Testis (tissue), 3 donors: Measurements from ENCODE around the gene SMYD3. TPM values are rescaled to one million over a fixed set of nuclear protein-coding genes. Genes with fewer than 3 reads are reported as not detected.

Experiments used
- DNase-seq: peaks from one replicate; pipeline ENCODE4 v3.0.0-alpha.2; 2019
- H3K27ac ChIP-seq, 2 donors: fragments of 200-600 bp; sonication (generic); one replicate each; pipeline ENCODE4 v1.5.1; 2019
- H3K27me3 ChIP-seq: fragments of 200-600 bp; sonication (generic); one replicate; pipeline ENCODE4 v1.5.1; 2019
- H3K36me3 ChIP-seq: fragments of 200-600 bp; sonication (generic); one replicate; pipeline ENCODE4 v1.5.1; 2017; ENCODE audit warnings: low read depth; ENCODE audit errors: missing control alignments
- H3K4me1 ChIP-seq: fragments of 200-600 bp; sonication (generic); one replicate; pipeline ENCODE4 v1.5.1; 2019
- H3K4me3 ChIP-seq, 2 donors: fragments of 200-600 bp; sonication (generic); one replicate each; pipeline ENCODE4 v1.5.1; 2017 to 2019
- H3K9me3 ChIP-seq: fragments of 200-600 bp; sonication (generic); one replicate; pipeline ENCODE4 v1.5.1; 2017
- CTCF ChIP-seq, 3 experiments: fragments of 450-650 bp in 2 of 3; fragments of 200-600 bp in 1 of 3; sonication (generic) in 1 of 3; IDR thresholded peaks; one replicate each; pipeline ENCODE4 v1.5.1; 2016 to 2019; ENCODE audit warnings: antibody characterized with exemption in 3 of 3, mild to moderate bottlenecking in 2 of 3, moderate library complexity in 1 of 3
- POLR2A ChIP-seq: fragments of 450-650 bp; IDR thresholded peaks from one replicate; pipeline ENCODE4 v1.6.1; 2017; ENCODE audit warnings: antibody characterized with exemption, mild to moderate bottlenecking, moderate library complexity
- WGBS, 2 donors: methylation state at CpG; one replicate each; pipeline ENCODE4 v1.1.5; 2018; 5-methylcytosine and 5-hydroxymethylcytosine counted together
- intact Hi-C: fragments of 100-400 bp; cut with DNase I; formaldehyde crosslinking; loops from one replicate; pipeline ENCODE4 v1.15.1; 2023; ENCODE audit warnings: low total_unique reads
- polyA plus RNA-seq: library from polyadenylated mRNA; stranded (reverse); fragments of 350-450 nt; fragmentation: Illumina TruSeq; extraction: RNeasy Lipid Tissue Mini Kit (QIAGEN cat#74804); gene quantifications from one replicate; pipeline ENCODE4 v1.2.3, GENCODE V29; 2014; ENCODE audit warnings: low read depth, low replicate concordance; ENCODE audit not compliant: insufficient read depth
- total RNA-seq, 2 donors: library from RNA; depleted of rRNA; stranded (reverse); fragments of >200 nt; gene quantifications; one replicate each; pipeline ENCODE4 v1.2.3, GENCODE V29; 2016

The SMYD3 gene
- total and polyA plus RNA-seq, 3 donors from 2014 or later: 23.0 to 38.8 (median 38.7) TPM

GRCh38 chr1:246420300-246420699 lies 86.8 kb downstream of the SMYD3 start:
- intact Hi-C loops: no loop called here

GRCh38 chr1:246418565-246419312 lies 88.3 kb downstream of the SMYD3 start:
- WGBS, 2 donors: 86 to 91% methylated on average over 19 of the region's 19 CpGs
- intact Hi-C loops: no loop called here
- Histone ChIP-seq H3K27me3 (no peaks in the 10 kb centered on the region), H3K9me3 (no peaks in the 10 kb centered on the region), H3K4me3 (no peak overlapping the region), H3K27ac (no peak overlapping the region), H3K4me1 (no peaks in the 10 kb centered on the region), H3K36me3 (no peaks in the 10 kb centered on the region)
- TF ChIP-seq POLR2A: no peak
- no peak for TF ChIP-seq CTCF (IDR thresholded peaks at IDR 0.05)
- DNase-seq: no peak

More at GRCh38 chr1:246420300-246420699, 86.8 kb downstream of the SMYD3 start:
- H3K9me3 ChIP-seq: no peaks in the 10 kb centered on the region
- DNase-seq: no peak
- no peaks in the 10 kb centered on the region for H3K36me3 ChIP-seq
- H3K27ac ChIP-seq: no peak overlapping the region
- H3K4me3 ChIP-seq: no peak overlapping the region
- WGBS, 2 donors: 79 to 80% methylated on average over 3 of the region's 3 CpGs
- no peak for TF ChIP-seq CTCF (IDR thresholded peaks at IDR 0.05)
- TF ChIP-seq POLR2A: no peak
- H3K4me1 ChIP-seq: no peaks in the 10 kb centered on the region
- no peaks in the 10 kb centered on the region for H3K27me3 ChIP-seq

DNA sequence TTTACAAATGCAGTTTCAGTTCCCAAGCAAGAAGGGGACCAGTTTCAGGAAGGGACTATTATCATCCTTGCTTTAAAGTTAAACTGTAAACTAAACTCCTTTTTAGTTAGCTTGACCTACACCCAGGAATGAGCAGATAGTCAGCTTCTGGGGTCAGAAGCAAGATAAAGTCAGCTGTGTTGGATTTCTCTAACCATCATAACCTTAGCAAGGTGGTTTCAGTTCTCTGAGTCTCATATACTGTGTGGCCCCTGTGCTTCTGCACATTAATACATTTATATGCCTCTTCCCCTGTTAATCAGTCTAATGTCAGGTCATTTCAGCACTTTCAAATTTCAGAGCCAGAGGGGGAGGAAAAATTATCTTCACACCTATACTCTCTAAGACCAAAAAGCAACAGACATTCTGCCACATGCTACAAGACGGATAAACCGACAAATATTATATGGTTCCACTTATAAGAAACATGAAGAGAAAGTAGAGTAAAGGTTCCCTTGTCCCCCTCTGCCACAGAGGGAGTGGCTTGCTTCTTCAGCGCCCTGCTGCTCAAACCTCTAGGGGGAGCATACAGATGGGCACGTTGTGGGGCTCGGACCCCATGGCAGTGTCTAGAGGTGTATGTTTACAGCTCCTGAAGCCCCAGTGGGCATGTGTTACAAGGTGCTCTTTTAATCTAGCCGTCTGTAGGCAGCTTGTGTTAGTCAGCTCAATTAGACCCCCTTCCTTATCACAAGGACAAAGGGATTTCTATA lies 89.1 kb downstream of the SMYD3 start:
- no peak overlapping the region for H3K4me3 ChIP-seq
- no peaks in the 10 kb centered on the region for H3K4me1 ChIP-seq
- DNase-seq: no peak
- H3K27ac ChIP-seq: no peak overlapping the region
- H3K36me3 ChIP-seq: no peaks in the 10 kb centered on the region
- WGBS, 2 donors: 83 to 89% methylated on average over 6 of the region's 6 CpGs
- intact Hi-C loops: no loop called here
- TF ChIP-seq CTCF (IDR thresholded peaks at IDR 0.05) (no peak), POLR2A (no peak)
- H3K27me3 ChIP-seq: no peaks in the 10 kb centered on the region
- H3K9me3 ChIP-seq: no peaks in the 10 kb centered on the region

DNA sequence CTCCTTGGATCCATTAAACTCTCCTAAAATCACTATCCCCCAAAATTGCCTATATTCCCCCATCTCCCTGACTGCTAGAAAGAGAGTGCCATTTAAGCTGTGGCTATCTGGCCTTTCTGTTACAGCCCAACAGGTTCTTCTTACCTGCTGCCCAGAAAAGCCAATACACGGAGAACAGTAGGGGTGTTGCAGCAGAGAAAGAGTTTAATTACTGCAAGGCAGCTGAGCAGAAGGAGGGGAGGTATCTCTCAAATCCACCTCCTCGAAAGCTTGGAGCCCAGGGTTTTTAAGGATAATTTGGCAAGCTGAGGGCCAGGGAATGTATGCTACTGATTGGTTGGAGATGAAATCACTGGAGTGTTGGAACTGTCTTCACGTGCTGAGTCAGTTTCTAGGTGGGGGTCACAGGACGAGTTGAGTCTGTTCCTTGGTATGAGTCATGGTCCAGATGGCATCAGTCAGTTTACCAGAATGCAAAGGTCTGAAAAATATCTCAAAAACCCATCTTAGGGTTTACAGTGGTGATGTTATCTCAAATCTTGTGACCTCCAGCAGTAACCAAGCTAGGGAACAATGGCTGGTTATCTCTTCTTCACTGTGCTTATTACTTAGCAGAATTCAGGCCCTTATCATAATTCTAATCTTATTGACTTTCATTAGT lies 89.8 kb downstream of the SMYD3 start:
- Histone ChIP-seq H3K27me3 (no peaks in the 10 kb centered on the region), H3K4me3 (no peak overlapping the region), H3K4me1 (no peaks in the 10 kb centered on the region), H3K27ac (no peak overlapping the region), H3K36me3 (no peaks in the 10 kb centered on the region), H3K9me3 (no peaks in the 10 kb centered on the region)
- intact Hi-C loops: no loop called here
- WGBS, 2 donors: 66 to 69% methylated on average over 4 of the region's 4 CpGs
- TF ChIP-seq POLR2A (no peak), CTCF (IDR thresholded peaks at IDR 0.05) (no peak)
- DNase-seq: no peak
